Cortex of kidney (tissue), 1 donor: ENCODE data around the gene CDCA5.

Experiments used
- DNase-seq: peaks from one replicate; lab custom pipeline; 2025; lab: John Stamatoyannopoulos, UW

The CDCA5 gene, protein sequence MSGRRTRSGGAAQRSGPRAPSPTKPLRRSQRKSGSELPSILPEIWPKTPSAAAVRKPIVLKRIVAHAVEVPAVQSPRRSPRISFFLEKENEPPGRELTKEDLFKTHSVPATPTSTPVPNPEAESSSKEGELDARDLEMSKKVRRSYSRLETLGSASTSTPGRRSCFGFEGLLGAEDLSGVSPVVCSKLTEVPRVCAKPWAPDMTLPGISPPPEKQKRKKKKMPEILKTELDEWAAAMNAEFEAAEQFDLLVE

DNA sequence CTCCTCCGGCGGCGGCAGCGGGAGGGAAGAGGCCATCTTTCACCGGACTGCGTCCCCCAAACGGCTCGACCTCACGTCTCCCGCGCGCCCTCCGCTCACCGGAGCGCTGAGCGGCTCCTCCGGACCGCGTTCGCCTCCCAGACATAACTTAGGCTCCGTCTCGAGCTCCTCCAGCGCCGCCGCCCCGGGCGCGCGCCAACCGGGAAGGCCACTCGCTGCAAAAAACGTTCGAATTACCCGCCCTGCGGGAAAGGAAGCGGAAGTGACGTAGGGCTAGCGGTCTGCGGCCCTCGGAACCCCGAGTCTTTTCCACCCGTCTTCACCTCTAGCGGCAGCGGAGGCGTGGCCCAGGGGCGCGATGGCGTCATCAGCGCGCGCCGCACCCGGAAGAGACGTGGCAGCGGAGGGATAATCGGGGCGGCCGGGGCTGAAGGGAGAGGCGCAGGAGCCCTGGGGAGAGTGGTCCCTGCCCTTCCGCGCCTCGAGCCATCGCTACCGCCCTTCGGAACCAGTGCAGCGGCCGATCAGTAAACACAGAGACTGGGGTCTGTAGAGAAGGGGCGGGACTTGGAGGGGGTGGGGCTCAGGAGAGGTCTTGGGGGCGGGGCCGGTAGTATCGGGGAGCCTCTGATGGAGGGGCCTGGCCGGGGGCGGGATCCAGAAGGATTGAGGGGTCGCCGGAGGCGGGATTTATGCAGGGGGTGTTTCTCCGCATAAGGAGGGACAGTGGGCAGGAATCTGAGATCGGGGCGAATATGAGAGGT is at the start of gene CDCA5, which contains the start of gene ZFPL1:
Gene CDCA5 (minus strand): TSS at position 207 of the 764 bp plus-strand sequence. CDS start 62 bp downstream, at position 145.
Gene ZFPL1 (plus strand): TSS at position 389 of the 764 bp plus-strand sequence. CDS start 477 bp downstream, outside the sequence.
- peak; percentile 67 for DNase-seq

DNA sequence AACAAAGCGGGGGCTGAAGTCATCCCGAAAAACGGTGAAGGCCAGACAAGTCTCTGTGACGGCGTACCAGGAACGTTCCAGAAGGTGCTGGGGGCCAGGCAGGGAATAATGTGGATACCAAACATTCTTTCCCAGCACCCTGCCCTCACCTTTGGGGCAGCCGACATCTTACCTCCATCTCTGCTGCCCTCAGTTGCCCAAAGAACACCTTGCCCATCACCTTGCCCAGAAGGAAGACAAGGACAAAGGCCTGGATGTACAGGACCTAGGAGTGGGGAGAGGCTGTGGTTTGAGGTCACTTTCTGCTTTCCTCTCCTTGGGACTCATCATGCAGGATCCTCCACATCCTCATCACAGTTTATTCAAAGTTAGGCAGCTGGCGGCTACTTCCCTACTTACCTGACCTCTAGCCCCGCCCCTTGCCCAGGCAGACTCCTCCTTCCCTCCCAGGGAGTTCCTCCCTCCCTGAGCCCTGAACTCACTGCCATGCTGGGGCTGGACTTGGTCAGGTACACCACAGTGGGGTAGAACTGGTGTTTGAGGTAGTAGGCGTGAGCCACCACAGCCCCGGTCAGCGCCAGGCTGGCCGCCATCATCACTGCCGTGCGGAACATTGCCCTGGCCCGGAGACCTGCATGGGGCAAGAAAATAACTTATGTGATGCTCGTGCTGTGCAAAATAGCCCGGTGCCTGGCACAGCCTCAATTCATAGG is 49.3 kb upstream of the CDCA5 start:
- no peak for DNase-seq

DNA sequence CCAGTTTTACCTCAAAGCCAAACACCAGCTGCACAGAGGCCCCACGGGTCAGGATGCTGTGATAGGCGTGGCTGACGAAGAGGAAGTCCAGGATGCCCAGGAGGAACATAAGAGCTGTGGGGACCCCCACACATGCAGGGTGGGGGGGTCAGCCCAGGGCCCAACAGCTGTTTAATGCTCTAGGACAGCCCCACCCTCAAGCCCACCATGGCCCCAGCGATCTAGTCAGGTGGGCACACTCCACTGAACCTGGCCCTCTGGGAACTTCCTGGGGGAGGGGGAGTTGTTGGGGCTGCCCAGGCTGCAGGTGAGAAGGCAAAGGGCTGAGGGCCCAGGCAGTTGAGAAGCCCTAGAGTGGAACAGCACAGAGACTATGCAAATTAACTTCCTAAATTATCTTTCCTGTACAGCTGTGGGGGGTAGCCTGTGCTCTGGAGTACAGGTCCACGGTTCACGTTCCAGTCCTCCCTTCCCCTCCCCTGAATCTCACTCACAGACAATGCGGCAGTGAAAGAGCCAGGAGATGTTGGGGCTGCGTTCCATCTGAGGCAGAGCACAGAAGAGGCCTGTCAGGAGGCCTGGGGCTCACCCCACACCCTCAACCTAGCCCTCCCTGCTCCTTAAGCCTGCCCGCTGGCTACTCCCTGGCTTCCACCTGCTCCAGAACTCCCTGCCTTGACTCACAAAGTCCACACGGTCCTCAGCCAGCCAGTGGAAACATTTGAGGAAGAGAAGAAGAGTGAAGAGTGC is 48.6 kb upstream of the CDCA5 start:
- no peak for DNase-seq

DNA sequence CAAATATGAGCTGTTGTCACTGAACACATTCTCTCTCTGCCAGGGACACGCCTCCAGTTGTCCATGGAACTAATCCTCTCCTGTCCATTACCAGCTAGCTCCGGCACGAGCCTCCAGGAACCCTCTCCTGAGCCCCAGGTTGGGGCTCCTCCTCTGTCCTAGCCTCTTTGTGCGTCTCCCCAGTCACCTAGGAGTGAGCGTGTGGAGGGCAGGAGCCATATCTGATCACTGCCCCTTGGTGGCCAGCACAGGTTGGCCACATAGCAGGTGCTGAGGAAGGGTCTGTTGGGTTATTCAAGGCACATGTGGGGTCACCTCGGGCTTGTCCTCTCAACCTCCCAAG is 48.0 kb upstream of the CDCA5 start:
- DNase-seq = no peak

DNA sequence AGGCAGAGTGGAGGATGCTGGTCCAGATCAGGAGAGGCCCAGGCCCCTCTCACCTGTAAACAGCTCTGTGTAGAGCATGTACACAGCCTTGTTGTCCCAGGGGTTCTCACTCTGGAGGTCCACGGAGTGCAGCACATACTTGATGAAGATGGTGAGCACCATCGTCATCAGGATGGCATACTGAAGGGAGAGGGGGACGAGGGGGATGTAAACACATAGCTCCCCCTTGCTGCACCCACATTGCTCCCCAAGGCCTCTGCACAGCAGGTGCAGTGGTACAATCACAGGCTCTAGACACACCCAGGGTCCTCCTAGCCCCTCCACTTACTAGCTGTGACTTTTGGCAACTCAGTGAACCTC is 47.6 kb upstream of the CDCA5 start:
- no peak for DNase-seq

DNA sequence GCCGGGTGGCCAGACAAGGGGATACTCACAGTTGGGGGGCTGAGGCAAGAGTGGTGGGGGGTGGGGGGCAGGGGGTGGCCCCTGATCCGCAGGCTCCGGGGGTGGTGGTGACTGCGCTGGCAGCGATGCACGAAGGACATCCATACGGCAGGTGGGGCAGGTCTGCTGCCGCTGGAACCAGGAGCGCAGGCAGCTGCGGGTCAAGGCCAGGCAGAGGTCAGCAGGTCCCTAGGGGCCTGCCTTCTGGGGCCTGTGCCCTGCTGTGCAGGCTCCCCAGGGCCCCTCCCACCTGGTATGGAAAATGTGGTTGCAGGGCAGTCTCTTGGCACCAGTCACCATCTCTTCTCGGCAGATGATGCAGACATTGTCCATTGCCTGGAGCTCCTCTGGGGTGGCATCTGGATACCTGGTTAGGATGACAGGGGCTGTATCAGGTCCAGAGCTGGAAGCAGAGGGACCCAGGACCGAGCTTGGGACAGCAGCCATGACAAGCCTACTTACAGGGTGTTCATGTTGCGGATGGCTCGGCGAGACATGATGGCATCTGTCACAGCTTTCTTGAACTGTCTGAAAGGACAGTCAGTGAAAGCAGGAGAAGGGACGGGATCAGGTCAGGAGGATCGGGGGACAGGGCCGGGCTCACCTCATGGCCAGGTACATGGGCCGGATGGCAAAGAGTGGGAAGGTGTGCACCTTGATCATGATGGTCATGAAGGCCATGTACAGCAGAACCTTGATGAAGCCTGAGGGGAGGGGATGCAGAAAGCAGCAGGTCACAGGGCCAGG is 47.0 kb upstream of the CDCA5 start:
- no peak for DNase-seq

DNA sequence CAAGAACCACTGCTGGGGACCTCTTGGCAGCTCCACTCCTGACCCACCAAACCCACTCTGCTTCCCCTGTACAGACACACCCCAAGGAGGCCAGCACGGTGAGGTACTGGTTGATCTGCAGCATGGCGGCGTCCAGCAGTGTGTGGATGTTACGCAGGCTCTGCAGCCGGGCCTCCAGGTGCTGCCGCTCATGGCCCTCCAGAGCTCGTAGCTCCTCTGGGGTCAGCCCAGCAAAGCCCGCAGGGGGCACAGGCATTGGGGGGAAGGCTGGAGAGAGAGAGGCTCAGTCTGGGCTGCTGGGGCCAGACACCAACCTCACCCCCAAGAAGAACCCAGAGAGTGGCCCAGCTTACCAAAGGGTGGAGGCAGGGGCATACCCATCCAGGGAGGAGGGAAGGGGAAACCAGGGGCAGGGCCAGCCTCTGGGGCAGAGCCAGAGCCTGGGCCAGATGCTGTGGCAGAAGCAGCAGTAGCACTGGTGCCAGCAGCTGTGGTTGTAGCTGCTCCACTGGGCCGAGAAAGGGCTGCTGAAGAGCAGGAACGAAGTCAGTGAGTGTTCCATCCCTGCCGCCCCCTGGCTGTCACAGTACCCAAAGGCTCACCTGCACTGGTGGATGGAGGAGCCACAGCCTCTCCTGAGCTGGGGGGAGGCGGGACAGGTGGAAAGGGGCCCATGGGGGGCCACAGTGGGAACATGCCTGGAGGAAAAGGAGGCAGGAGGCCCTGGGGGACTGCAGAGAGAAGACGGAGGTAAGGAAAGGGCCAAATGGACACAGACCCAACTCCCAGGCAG is 46.0 kb upstream of the CDCA5 start:
- DNase-seq = no peak

DNA sequence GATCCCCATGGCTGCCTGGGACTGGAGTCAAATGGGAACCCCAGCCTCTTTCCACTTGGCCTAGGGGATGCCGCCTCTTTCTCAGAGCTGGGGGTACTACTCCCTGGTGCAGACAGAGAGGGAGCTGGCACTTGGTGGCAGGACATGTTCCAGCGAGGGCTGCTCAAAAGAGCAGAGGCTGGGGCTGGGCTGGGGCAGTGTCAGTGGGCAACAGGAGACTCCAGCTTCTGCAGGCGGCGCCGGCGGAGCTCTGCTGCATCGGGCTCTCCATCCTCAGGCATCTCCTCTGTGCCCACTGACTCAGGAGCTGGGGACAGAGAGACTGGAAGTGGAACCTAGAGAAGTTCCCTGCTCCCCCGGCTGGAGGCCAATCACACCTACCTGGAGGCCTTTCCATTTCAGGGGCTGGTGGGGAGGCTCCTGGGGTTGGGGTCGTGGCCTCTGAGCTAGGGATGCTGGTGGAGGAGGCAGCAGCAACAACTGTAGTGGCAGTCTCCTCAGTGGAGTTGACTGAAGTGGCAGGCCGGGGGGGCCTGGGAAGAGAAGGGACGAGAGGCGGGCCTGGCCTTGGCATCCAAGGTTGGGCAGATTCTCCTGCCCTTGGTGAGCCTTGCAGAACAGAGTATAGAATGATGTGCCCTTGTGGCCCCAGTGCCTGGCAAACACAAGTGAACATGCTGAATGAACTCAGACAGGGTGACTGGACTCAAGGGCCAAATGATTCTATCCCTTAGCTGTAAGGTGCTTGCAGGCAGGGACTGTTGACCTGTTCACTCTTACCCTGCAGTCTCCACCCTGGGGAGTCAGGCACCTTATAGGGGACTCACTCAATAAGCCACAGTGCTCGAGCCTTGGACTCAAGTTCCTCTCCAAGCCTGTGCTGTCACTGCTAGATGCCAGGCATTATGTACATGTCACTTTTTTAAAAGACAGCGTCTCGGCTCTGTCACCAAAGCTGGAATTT is 44.6 kb upstream of the CDCA5 start:
- DNase-seq = no peak

DNA sequence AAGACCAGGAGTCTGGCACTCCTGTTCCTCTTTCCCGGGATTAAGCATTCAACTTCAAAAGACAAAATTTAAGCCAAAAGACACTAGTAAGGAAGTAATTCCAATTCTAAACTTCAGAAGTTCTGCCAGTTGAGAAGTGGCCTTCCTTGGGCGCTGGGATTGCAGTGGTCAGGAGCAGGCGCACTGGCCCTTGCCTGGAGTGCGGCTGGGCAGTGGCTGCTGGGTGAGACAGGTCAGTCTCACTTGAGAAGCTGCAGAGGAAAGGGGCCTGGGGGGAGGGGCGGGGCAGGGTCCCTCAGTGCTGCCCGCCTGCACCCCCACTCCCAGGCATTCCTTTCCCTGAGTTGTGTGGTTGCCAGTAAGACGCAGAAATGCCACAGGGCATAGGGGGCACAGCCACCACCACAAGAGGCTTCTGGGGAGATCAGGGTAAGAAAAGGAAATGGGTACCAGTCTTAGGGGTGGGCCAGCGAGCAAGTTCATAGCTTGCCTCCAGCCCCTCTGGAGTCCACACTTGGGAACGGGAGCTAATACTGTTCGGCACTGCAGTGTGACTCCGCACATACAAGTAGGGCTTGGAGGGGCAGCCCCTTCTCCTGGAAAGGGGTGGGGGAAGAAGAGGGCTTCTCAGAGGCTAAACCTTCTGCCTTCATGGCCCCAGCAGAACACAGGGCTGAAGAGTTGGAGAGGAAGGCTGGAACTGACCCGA is 43.8 kb upstream of the CDCA5 start:
- DNase-seq = no peak

DNA sequence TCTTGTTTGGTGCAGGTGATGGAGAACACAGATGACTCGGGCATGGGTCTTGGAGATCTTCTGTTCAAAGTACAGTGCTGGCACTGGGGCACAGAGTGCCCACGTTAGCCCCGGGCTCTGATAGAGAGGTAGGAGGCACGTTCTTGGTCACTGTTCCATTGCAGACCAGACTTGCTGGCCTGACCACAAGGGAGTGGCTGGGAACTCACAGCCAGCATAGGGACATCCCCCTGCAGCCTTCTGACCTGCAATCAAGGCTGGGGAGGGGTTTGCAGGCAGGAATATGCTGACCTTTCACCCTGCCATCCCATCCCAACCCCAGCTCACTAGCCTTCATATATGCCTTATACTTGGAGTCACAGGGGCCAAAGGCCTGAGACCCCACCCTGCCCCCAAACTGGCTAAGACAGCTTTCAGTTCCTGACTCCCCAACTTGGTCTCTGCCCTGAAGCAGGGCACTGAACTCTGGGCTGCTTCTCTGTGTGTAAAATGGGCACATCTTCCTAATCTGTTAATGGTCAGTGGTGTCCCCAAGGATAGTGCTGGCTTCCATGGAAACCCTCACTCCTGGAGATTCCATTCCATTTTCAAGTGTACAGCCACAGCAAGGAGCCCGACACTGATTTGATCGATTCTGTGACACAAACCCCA is 42.9 kb upstream of the CDCA5 start:
- DNase-seq = no peak

DNA sequence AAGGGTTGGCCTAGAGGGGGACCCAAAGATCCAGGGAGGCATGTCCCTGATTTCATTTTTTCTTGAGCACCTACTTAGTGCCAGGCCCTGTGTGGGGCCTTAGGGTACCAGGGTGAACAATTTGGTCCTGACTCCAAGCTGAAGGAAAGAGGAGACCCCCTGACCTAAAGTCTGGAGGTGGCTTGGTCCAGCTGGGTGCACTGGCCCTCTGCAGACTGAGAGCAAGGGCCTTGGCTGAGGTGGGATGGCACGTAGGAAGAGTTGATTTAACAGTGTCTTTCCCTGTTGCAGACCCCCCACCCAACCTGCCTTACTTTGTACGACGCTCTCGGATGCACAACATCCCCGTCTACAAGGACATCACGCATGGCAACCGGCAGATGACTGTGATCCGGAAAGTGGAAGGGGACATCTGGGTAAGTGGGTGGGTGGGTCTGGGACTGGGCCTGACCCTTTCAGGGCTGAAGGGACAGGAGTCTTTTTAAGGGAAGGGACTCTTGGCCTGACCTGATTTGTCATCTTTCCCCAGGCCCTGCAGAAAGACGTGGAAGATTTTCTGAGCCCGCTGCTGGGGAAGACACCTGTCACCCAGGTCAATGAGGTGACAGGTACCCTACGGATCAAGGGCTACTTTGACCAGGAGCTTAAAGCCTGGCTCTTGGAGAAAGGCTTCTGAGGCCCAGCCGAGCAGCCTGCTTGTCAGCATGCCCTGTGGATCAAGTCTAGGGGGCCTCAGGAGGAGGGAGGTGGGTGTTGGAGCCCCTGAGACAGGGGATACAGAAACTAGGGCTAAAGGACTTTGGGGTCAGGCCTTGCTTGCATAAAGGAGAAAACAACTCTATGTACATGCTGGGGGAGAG is 41.6 kb upstream of the CDCA5 start:
- no peak for DNase-seq

DNA sequence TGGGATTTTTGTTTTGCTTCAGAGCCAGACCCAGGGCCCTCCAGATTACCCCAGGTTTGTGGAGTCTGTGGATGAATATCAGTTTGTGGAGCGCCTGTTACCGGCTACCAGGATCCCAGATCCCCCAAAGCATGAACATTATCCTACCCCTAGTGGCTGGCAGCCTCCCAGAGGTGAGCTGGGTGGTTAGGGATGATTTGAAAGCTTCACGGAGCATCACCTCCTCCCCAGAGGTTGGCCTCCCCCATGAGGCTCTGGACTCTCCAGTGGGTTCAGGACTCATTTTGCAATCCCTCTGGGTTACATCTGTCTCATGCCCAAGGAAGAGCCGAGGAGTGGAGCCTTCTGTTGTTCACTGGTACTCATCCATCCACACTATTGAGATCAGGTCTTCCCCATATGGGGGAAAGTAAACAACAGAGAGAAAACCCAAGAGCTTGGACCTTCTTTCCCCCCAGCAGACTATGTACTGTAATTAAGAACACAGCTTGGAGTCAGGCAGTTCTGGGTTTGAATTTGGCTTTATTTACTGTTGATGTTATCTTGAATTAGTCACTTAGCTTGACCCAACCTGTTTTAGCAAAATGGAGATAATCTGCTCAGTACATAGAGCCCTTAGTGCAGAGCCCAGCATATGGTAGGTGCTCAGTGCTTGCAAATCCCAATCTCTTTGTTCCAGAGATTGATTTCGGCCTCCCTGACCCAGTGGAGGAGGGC is 40.8 kb upstream of the CDCA5 start:
- no peak for DNase-seq

DNA sequence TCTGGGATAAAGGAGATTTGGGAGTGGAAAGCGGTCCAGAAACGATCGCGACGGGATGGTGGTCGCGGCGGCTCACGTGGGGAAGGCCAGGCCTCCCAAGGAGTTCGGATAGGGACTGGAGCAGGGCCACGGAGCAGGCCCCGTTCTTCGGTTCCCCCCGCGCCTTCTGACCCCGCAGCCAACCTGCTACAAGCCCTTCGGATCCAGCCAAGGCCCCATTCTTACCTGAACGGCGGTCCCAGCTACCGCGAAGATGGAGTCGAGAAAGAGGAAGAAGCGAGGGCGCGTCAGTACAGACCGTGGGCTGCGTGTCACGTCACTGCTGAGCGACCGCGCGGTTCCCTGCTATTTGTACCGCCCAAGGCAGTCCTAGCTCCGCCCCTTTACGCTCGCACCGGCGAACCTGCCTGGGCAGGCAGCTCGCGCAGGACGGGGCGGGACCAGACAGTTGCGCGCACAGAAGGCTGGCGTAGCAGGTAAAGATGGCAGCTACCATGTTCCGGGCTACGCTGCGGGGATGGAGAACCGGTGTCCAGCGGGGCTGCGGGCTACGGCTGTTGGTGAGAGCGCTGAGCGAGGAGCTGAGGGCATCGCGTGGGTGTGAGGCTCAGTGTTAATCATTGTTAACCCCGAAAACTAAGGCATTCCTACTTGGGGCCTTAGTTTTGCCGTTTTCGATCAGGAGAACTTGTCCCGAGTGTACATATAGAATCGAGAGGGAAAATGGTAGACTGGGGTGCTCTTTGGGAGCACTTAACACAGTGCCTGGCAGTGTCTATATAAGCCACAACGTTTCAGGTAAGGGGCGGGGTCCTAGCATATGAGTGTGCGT is 38.2 kb upstream of the CDCA5 start, which contains the start of the genes FAU and MRPL49:
Gene FAU (minus strand): TSS at position 270 of the 832 bp plus-strand sequence. CDS start 321 bp downstream, outside the sequence.
Gene MRPL49 (plus strand): TSS at position 457 of the 832 bp plus-strand sequence. CDS start 26 bp downstream, at position 483.
- DNase-seq = peak; percentile 60

DNA sequence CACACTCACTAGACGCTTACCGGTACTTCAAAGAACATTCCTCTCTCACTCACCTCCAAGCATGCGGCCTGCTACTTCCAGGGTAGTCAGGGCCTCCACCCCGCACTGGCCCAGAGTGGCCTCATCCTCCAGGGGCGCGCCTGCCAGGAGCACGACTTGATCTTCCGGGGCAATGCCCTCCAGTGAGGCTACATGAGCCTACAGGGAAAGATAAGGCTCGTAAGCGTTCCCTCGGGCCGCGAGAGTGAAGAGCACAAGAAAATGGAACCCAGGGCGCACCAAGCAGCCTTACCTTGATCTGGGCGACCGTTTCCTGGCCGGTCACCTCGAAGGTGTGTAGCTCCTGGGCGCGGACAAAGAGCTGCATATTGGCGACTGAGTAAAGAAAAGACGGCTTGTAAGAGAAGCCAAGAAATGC is 37.6 kb upstream of the CDCA5 start:
- DNase-seq = no peak

DNA sequence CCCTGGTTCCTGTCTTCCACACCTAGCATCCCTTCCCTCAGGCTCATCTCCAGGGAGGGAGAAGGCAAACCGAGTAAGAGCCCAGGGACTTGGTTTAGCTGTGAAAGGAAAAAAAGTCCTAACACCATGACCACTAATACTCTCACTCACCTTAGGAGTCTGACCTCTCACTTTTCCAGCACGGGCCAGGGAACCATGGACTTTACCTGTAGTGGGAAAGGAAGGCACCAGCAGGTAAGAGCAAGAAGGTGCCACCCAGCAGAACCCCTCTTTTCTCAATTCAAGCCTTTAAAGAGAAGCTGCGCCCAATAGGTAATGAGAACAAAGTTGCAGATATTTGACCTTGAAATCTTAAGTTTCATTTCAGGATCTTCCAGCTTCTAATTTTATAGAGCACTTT is 37.0 kb upstream of the CDCA5 start:
- DNase-seq = no peak

DNA sequence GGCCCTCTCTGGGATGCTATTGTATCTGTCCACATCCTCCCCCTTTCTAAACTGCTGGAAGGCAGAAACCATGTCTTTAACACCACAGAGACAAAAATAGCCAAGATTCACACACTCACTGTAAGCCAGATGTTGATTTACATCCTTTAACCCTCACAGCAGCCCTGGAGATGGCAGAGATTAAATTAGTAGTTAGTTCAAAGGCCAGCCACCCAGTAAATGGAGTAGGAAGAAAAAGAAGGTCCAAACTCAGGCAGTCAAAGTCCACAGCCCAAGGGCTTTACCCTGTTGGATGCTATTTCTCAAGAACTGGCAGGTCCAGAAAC is 35.8 kb upstream of the CDCA5 start:
- DNase-seq = no peak
